ENCODE data around the gene UST. TPM values are rescaled to one million over a fixed set of nuclear protein-coding genes. Genes with fewer than 3 reads are reported as not detected.
"Not testable (repeated sequence)": the region's sequence is repeated elsewhere in the genome, so short reads cannot be mapped to it uniquely, and the experiment has no call there.

UST gene
- polyA plus RNA-seq, 1 donor = 11.5 TPM

GRCh38 chr6:149086363-149086762 is 339.5 kb downstream of the UST start:
- no peak for DNase-seq

- no peak for DNase-seq
Observed at GRCh38 chr6:149087898-149088297, 341.1 kb downstream of the UST start.

GRCh38 chr6:149088361-149088760 is 341.5 kb downstream of the UST start:
- no peak for DNase-seq

- DNase-seq = no peak
Observed at GRCh38 chr6:149089510-149089909, 342.7 kb downstream of the UST start.

GRCh38 chr6:149090937-149091336 is 344.1 kb downstream of the UST start:
- no peak for DNase-seq

- DNase-seq = no peak
Observed at GRCh38 chr6:149093643-149094042, 346.8 kb downstream of the UST start.

GRCh38 chr6:149094156-149094555 is 347.3 kb downstream of the UST start:
- no peak for DNase-seq

DNA sequence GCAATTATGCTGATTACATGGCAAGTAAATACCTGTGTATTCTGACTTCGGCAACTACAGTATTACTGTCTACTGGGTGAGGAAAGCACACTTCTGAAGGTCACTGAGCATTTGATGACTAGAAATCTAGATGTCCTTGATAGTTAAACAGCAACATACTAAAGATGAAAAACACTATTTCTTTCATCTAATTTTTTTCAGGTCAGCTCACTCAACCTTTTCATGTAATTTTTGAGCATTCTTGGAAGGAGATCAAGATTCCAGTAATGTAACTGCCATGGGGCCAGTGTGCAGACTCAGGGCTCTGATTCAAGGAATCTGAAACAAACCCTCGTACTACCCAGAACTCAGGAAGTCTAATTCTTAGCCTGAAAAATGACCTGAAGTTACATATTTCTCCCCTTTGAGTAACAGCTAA is 348.1 kb downstream of the UST start:
- no peak for DNase-seq

DNA sequence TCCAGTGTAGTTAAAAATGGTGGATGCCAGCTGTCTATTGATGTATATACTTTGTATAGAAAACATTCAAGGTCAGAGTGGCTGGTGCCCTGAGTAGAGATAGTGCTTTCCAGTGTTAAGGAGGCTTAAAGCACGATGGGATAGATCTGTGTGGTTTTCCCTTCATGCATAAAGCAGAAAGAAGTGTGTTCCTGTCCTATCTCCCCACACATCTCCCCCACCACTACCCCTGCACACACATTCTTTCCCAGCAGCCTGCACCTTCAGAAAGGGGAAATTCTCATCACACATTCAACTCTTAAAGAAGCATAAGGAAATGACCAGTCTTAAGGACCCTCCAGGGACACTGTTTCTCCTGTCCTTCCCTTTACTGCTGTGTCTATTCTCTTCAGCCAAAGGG is 349.0 kb downstream of the UST start:
- DNase-seq = no peak

DNA sequence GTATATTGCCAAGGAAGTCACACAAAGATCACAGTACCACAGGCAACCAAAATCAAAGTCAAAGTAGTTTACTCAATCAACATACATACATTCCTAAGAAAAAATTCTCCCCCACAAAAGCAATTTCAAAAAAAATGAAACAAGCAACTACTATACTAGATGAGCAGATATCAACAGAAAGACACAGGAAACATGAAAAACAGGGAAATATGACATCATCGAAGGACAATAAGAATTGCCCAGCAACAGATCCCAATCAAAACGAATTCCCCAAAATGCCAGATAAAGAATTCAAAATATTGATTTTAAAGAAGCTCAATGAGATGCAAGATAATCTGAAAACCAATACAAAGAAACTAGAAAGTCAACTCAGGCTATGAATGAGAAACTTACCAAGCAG is 351.0 kb downstream of the UST start:
- no peak for DNase-seq

GRCh38 chr6:149098700-149099276 is 352.0 kb downstream of the UST start:
- no peak for DNase-seq

GRCh38 chr6:149102324-149102723 is 355.5 kb downstream of the UST start:
- no peak for DNase-seq

GRCh38 chr6:149103950-149104349 is 357.1 kb downstream of the UST start:
- DNase-seq = not testable (repeated sequence)

- no peak for DNase-seq
Observed at GRCh38 chr6:149107520-149107919, 360.7 kb downstream of the UST start.

- no peak for DNase-seq
Observed at GRCh38 chr6:149108038-149108748, 361.4 kb downstream of the UST start.

DNA sequence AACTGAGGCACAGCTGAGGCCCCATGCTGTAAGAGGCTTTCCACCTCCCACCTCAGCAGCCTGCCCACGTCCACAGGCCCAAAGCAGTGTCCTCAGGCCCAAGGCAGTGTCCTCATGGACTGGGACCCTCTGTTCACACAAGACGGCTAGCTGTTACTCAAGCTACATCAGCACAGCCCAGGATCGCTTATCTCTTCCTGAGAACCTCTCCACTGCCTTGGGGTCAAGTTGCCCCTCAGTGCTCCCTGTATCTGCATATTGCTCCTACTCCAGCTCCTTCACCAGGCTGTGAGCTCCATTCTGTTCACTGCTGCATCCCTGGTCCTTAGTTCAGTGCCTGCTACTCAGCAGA is 361.9 kb downstream of the UST start:
- no peak for DNase-seq

- no peak for DNase-seq
Observed at GRCh38 chr6:149109397-149110070, 362.7 kb downstream of the UST start.

- no peak for DNase-seq
Observed at GRCh38 chr6:149111556-149112115, 364.8 kb downstream of the UST start.

DNA sequence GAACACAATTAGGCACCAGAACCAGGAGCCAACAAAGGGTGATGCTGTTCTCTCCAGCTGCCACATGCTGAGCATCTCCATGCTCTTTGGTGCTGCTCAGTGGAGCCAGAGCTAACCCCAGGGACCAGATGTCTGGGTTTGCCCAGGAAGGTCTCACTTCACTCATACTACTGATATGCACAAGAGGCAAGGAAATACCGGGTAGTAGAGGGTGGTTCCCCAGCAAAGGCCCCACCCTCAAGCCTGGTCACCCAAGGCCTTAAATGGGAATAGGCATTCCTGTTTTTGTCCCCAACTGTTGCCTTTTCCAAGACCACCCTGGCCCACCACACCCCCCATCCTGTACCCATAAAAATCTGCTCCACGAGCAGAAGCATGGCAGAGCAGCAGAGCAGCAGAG is 366.1 kb downstream of the UST start:
- DNase-seq = no peak

DNA sequence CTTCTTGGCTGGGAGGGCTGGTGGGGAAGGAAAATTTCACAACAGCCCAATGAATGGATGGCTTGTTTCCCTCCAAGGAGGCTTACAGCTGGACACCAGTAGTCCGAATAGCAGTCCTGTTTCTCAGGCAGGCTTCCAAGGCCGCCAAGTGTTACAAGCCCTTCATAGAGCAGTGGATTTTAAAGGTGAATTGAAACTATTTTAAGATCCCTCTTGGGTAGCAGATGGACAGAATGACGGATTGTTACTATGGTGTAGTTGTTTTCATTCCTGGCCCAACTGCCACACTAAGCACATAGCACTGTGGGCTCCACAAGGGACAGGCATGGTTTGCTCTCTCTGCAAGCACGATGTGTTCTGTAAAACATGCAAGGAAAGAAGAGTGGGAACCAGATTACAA is 367.3 kb downstream of the UST start:
- no peak for DNase-seq

GRCh38 chr6:149118737-149119653 is 372.2 kb downstream of the UST start:
- DNase-seq = no peak
